GF-D8 (cell line): ENCODE measurements around the gene NARF.
A peak's percentile ranks its signal among the peaks of the same experiment; 100 is the strongest.
"Not testable (repeated sequence)": the region's sequence is repeated elsewhere in the genome, so short reads cannot be mapped to it uniquely, and the experiment has no call there.

Experiments
- DNase-seq: peaks from one replicate; lab custom pipeline; 2025; lab: John Stamatoyannopoulos, UW

NARF gene

DNA sequence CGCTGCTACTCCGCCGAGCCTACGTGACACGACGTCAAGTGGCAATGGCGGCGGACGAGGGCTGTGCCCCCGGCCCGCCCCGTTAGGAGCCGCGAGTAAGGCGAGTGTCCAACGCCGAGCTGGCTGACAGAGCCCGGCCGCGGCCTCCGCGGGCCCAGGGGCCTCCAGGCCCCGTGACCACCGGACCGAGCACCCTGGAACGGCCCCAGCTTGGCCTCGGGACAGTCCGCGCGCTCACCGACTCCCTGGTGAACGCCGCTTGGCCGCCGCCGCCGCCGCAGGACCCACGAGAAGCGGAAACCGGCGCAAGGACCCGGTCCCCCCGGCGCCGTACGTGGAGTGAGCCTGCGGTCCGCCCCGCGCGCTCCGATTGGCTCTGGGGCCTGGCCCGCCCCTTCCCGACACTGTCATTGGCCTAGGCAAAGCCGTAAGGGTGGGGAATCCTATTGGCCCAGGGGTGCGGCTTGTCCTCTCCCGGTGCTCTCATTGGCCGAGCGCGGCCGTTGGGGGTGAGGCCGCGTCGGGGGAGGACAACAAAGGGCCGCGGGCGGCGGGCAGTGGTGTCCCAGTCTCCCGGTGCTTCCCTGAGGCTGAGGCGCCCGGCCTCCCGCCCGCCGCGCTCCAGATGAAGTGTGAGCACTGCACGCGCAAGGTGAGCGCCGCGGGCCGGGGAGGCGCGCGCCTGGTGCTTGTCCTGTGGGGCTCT is at the start of gene NARF:
NARF (plus strand) TSS at position 563 of the 706 bp plus-strand sequence; CDS start at position 626, 63 bp downstream.
- DNase-seq = peak; percentile 90

GRCh38 chr17:82408938-82409318 is 49.6 kb upstream of the NARF start:
- no peak for DNase-seq

- DNase-seq = no peak
These were observed 48.4 kb upstream of the NARF start for GRCh38 chr17:82410014-82410716.

GRCh38 chr17:82411396-82412053 is 47.0 kb upstream of the NARF start:
- DNase-seq = no peak

DNA sequence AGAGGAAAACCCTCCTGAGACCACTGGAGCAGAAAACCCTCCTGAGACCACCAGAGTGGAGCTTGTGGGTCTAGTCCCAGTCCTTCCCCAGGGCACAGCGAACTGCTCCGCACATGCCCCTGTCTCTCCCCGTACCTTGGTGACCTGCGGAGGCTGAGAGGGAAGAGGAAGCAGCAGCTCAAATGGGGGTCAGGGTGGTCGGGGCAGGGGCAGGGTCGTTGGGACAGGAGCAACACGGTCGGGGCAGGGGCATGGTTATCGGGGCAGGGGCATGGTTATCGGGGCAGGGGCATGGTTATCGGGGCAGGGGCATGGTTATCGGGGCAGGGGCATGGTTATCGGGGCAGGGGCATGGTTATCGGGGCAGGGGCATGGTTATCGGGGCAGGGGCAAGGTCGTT is 46.5 kb upstream of the NARF start:
- not testable (repeated sequence) for DNase-seq

- DNase-seq = no peak
These were observed 45.7 kb upstream of the NARF start for GRCh38 chr17:82412535-82413520.

DNA sequence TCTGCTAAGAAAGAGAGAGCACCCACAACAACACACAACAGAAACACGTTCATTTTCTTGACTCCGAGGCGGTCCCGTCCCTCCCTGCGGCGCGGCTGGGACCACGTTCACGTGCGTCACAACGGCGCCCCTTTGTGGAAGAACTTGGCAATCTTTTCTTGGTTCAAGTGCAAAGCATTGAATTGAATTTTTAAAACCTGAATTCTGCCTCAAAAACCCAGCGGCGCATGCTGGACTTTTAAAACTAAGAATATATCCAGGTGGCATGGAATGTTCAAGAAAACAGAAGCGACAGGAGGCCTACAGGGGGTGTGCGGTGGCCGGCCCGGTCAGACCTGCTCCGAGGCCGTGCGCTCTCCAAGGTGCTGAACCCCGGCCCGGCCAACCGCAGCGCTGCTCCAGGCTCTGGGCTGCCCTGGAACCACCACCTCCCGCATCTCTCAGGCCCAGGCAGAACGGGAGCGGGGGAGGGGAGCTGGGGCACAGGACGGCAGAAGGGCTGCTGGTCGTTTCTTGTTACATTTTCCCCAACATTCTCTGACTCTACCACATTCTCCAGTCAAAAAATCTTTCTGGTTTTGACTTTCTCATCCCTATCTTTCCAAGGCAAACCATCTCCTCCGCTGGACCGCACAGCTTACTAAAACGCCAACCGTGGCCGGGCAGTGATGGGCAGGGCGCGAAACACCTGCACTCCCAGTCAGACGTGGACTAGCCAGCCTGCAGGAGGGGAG is 43.8 kb upstream of the NARF start:
- no peak for DNase-seq

GRCh38 chr17:82415336-82415735 is 43.2 kb upstream of the NARF start:
- no peak for DNase-seq

- no peak for DNase-seq
These were observed 42.8 kb upstream of the NARF start for GRCh38 chr17:82415786-82416185.

DNA sequence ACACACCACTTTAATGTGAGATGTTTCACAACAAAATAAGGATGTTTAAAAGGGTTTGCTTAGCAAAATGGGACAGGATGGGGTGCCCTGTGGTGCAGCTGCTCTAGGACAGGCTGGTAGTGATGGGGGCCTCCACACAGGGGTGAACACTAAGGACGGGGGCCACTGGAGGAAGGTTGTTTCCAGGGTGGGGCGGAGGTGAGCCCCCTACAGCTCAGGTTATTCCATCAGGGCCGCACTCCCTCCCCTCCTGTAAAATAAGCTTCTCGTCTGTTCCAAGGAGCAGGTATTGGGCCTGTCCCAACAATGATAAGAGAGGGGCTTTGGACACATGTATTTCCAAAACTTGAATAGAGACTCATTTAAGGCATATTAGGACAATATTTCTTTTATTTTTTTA is 42.3 kb upstream of the NARF start:
- no peak for DNase-seq

DNA sequence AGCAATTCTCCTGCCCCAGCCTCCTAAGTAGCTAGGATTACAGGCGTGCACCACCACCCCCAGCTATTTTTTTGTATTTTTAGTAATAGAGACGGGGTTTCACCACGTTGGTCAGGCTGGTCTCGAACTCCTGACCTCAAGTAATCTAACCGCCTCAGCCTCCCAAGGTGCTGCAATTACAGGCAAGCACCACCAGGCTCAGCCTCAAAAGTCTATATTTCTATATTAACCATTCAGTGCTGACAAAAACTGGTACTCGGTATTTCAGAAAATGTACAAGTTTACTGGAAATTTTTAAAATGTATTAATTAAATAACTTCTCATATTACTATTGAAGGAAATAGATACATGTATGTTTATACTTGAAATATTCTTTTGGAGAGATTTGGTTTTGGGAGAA is 41.8 kb upstream of the NARF start:
- DNase-seq = no peak

GRCh38 chr17:82418001-82418986 is 40.2 kb upstream of the NARF start, which contains the start of the genes HEXD and OGFOD3:
HEXD (plus strand) TSS chr17:82418347; CDS start chr17:82419800, 1,453 bp downstream.
OGFOD3 (minus strand) TSS chr17:82418586; CDS start chr17:82418485, 101 bp downstream.
- DNase-seq = peak; percentile 24

- no peak for DNase-seq
These were observed 39.0 kb upstream of the NARF start for GRCh38 chr17:82419540-82419939.

DNA sequence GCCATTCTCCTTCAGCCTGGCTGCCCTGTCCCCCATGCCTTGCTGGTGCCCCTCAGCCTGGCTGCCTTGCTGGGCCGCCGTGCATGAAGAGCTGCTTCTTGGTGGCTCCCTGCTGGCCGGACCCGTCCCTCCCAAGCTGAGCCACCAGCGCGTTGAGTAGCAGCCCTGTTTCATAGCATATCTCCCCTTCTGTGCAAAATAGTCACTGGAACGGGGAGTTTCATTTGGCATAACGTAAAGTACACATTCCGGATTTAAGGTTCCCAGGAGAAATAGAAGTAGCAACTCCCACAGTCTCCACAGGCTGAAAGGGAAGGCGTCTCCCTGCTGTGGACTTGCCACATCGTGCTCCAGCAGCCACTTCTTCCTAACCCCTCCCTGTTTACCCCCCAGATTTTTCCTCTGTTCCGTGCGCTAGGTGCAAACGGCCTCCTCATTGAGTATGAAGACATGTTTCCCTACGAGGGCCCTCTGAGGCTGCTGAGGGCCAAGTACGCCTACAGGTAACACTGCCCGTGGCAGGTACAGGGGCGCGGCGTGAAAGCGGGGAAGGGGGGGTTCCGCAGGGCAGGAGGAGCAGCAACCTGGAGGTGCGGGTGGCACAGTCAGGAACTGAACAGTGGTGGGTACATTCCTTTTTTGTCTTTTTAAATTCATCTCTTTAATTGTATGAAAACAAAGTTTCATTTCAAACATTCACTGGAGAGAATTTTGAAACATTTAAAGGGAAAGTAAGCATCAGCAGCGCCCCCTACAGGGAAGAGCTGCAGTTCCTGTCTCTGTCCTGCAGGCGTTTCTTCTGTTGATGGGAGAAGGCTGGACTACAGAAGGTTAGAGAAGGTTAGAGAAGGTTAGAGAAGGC is 34.3 kb upstream of the NARF start:
- no peak for DNase-seq

DNA sequence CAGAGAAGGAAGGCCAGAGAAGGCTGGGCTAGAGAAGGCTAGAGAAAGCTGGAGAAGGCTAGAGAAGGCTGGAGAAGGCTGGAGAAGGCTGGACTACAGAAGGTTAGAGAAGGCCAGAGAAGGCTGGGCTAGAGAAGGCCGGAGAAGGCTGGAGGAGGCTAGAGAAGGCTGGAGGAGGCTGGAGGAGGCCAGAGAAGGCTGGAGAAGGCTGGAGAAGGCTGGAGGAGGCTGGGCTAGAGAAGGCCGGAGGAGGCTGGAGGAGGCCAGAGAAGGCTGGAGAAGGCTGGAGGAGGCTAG is 33.7 kb upstream of the NARF start:
- no peak for DNase-seq

DNA sequence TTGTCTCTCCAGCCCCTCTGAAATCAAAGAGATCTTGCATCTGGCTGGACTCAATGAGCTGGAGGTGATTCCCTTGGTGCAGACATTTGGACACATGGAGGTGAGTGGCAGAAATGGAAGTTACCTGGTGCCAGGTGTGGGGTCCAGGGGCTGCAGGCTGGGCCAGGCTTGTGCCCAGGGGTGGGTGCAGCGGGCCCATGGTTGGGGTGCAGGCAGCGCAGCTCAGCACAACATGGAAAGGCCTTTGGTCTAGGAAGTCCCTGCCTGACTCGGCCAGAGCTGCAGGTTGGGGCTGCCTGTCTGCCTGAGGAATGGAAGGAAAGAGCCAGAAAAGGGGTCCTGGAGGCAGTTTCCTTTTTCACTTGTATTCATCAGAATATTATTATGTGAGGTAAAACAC is 30.0 kb upstream of the NARF start:
- DNase-seq = no peak

DNA sequence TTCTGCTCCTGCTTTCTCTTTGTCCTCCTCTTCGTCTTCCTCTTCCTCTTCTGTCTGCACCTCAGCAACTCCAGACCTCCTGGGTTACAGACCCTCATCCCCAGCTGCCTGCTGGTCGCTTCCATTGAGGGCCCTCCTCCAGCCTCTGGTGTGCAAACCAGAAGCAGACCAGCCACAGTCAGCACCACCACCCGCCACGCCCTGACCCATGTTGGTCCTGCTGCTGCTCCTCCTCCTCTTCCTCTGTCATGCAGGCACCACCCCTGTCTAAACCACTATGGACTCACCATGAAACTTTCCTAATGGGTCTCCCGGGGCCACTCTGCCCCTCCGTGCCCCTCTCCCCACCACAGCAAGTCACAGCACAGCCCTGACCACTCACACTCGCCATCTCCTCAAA is 28.7 kb upstream of the NARF start:
- no peak for DNase-seq

DNA sequence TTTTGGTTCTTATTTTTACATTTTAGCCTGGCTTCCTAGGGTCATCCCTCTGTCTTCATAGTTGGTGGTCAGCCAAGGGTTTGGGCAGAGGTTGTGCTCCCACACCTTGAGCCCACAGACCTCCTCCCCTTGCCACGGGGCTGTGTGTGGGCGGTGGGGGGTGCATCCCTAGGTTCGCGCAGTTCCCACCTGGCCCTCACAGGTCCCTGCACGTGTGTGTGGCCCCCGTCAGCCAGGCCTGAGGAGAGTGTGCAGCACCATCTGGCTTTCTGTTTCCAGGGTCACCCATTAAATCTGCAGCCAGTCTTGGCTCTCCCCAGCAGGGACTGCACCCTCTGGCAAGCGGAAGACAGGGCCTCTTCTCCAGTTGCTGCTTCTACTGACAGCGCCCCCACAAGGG is 26.5 kb upstream of the NARF start:
- DNase-seq = no peak
